Endothelial cell of umbilical vein (primary cell): ENCODE results near the gene SLC26A8. TPM values are rescaled to one million over a fixed set of nuclear protein-coding genes. Genes with fewer than 3 reads are reported as not detected.

Experiments
- BruUV-seq: library from RNA; stranded (reverse); fragments of 400-500 nt; replicated peaks from 2 replicates; lab custom pipeline; 2021; lab: Mats Ljungman, UMichigan
- CTCF ChIA-PET: fragments of 300-600, 350-600 bp; sonication (Branson Sonifier 250); formaldehyde crosslinking; loops from one replicate; lab custom pipeline; 2021; ENCODE audit warnings: antibody characterized with exemption, inconsistent platforms; lab: Charles Lee
- POLR2A ChIA-PET: fragments of 300-600, 350-600 bp; sonication (Branson Sonifier 250); formaldehyde crosslinking; loops from one replicate; lab custom pipeline; 2021; ENCODE audit warnings: antibody characterized with exemption, inconsistent platforms; lab: Charles Lee
- DNase-seq: peaks from one replicate; pipeline ENCODE4 v3.0.0-alpha.2; 2011; ENCODE audit warnings: low read depth, low spot score
- FAIRE-seq: peaks from 2 replicates; lab custom pipeline; 2011; peaks lifted over from hg19 to GRCh38; lab: Jason Lieb, UNC
- H2AFZ ChIP-seq: 2 replicates; pipeline ENCODE4 v1.6.0; 2012; ENCODE audit warnings: low read depth, low read length, control low read depth, inconsistent platforms
- H3K27ac ChIP-seq: 2 replicates; pipeline ENCODE4 v1.5.1; 2011; ENCODE audit warnings: low read depth, mild to moderate bottlenecking, control low read depth, low read length, moderate library complexity; ENCODE audit not compliant: insufficient read depth
- H3K27me3 ChIP-seq, 2 experiments: 2 replicates each; pipeline versions ENCODE4 v1.6.0 to v1.6.1; 2011; ENCODE audit warnings: low read length in 2 of 2, mixed read lengths in 1 of 2; ENCODE audit not compliant: control insufficient read depth in 2 of 2, insufficient read depth in 2 of 2
- H3K36me3 ChIP-seq, 2 experiments: 2 replicates in 1 of 2; 3 replicates in 1 of 2; pipeline ENCODE4 v1.5.1; 2011; ENCODE audit warnings: low read length in 2 of 2, mild to moderate bottlenecking in 1 of 2, moderate library complexity in 1 of 2; ENCODE audit not compliant: control insufficient read depth in 2 of 2, insufficient read depth in 2 of 2; ENCODE audit errors: extremely low read depth in 1 of 2
- H3K4me1 ChIP-seq: 3 replicates; pipeline ENCODE4 v1.5.1; 2011; ENCODE audit warnings: mild to moderate bottlenecking, low read length; ENCODE audit not compliant: control insufficient read depth, insufficient read depth; ENCODE audit errors: extremely low read depth
- H3K4me2 ChIP-seq: 2 replicates; pipeline ENCODE4 v1.6.1; 2011; ENCODE audit warnings: low read length, control low read depth, mixed read lengths; ENCODE audit not compliant: insufficient read depth
- H3K4me3 ChIP-seq, 3 experiments: fragments of 200-600 bp in 1 of 3; sonication (generic), shearing (Covaris generic) in 1 of 3; replicated peaks in 1 of 3; 2 replicates each; pipeline ENCODE4 v1.5.1; 2011 to 2016; ENCODE audit warnings: control low read depth in 3 of 3, low read length in 3 of 3, mild to moderate bottlenecking in 2 of 3, inconsistent platforms in 1 of 3, low read depth in 1 of 3, moderate library complexity in 1 of 3; ENCODE audit not compliant: insufficient read depth in 1 of 3
- H3K79me2 ChIP-seq: 2 replicates; pipeline ENCODE4 v1.6.0; 2012; ENCODE audit warnings: low read length, inconsistent platforms; ENCODE audit not compliant: control insufficient read depth, insufficient read depth
- H3K9ac ChIP-seq: replicated peaks from 2 replicates; pipeline ENCODE3; 2011; ENCODE audit warnings: low read length, control low read depth; ENCODE audit not compliant: insufficient read depth; ENCODE audit errors: extremely low read depth
- H3K9me1 ChIP-seq: replicated peaks from 3 replicates; pipeline ENCODE4 v1.6.0; 2011; ENCODE audit warnings: mild to moderate bottlenecking, low read length; ENCODE audit not compliant: control insufficient read depth, insufficient read depth; ENCODE audit errors: extremely low read depth
- H3K9me3 ChIP-seq: replicated peaks from 2 replicates; pipeline ENCODE4 v1.5.1; 2012; ENCODE audit warnings: low read length, inconsistent platforms; ENCODE audit not compliant: control insufficient read depth, insufficient read depth
- H4K20me1 ChIP-seq: replicated peaks from 2 replicates; pipeline ENCODE3; 2011; ENCODE audit warnings: mild to moderate bottlenecking, low read length; ENCODE audit not compliant: control insufficient read depth, insufficient read depth; ENCODE audit errors: extremely low read depth
- EZH2 ChIP-seq: IDR thresholded peaks from 2 replicates; pipeline ENCODE4 v1.6.1; 2012; ENCODE audit warnings: borderline replicate concordance, low read depth, mild to moderate bottlenecking, moderate library complexity, low read length, inconsistent platforms; ENCODE audit not compliant: severe bottlenecking
- FOS ChIP-seq: IDR thresholded peaks from 2 replicates; pipeline ENCODE4 v1.6.1; 2011; ENCODE audit warnings: mild to moderate bottlenecking, low read length, moderate library complexity, borderline replicate concordance; ENCODE audit not compliant: insufficient read depth
- GATA2 ChIP-seq: IDR thresholded peaks from 2 replicates; pipeline ENCODE4 v1.7.0; 2011; ENCODE audit warnings: low read depth, mild to moderate bottlenecking, moderate library complexity, mixed read lengths, low read length; ENCODE audit not compliant: insufficient read length, insufficient read depth
- JUN ChIP-seq: IDR thresholded peaks from 2 replicates; pipeline ENCODE4 v1.6.1; 2011; ENCODE audit warnings: borderline replicate concordance, low read depth; ENCODE audit not compliant: insufficient read length, insufficient read depth
- MAX ChIP-seq: IDR thresholded peaks from 2 replicates; pipeline ENCODE4 v1.6.1; 2011; ENCODE audit not compliant: insufficient read depth, insufficient read length
- MYC ChIP-seq: IDR thresholded peaks from one replicate; pipeline ENCODE4 v1.6.1; 2011; ENCODE audit warnings: mild to moderate bottlenecking, low read depth, low read length
- POLR2A ChIP-seq: IDR thresholded peaks from 2 replicates; pipeline ENCODE4 v1.6.1; 2012; ENCODE audit warnings: low read depth, mild to moderate bottlenecking, control low read depth, low read length
- POLR2AphosphoS5 ChIP-seq: IDR thresholded peaks from 2 replicates; pipeline ENCODE4 v1.6.1; 2012; ENCODE audit warnings: low read depth, mild to moderate bottlenecking, control low read depth, low read length, moderate library complexity; ENCODE audit not compliant: insufficient read depth
- dilution Hi-C: fragments of 300-500 bp; cut with MboI; formaldehyde crosslinking; loops from one replicate; pipeline ENCODE4 v1.15.0; 2019; ENCODE audit warnings: low sequenced_read_pairs; ENCODE audit not compliant: extremely low pct_ligation_motif_present
- intact Hi-C: fragments of 100-400 bp; cut with micrococcal nuclease; formaldehyde crosslinking; loops from one replicate; pipeline ENCODE4 v1.10.0; 2022
- polyA plus RNA-seq, 4 experiments: library from polyadenylated mRNA; depleted of rRNA in 3 of 4; stranded (reverse) in 3 of 4; unstranded in 1 of 4; fragments of >200 nt; gene quantifications; 2 replicates each; pipeline versions ENCODE4 v1.2.1 to v1.2.3, GENCODE V29; 2011 to 2012; ENCODE audit warnings: missing spikeins in 1 of 4
- total RNA-seq: library from RNA; stranded (reverse); gene quantifications from 2 replicates; pipeline ENCODE4 v1.2.3, GENCODE V29; 2021
- TF ChIP-seq, protein P1 (sequence below), 2 donors: IDR thresholded peaks; 1 replicate in 1 of 2; 2 replicates in 1 of 2; pipeline ENCODE4 v1.5.1; 2011; ENCODE audit warnings: low read length in 2 of 2, mild to moderate bottlenecking in 2 of 2, moderate library complexity in 2 of 2, control low read depth in 1 of 2, inconsistent platforms in 1 of 2, low read depth in 1 of 2; ENCODE audit not compliant: insufficient read depth in 1 of 2; ENCODE audit errors: extremely low read depth in 1 of 2

The SLC26A8 gene
- total and polyA plus RNA-seq, 2 donors (not counting 3 experiments of a cell fraction or from before 2014, with no cell fraction given) = 0.01 TPM; not detected in 1

- ChIA-PET POLR2A (no interaction called here), CTCF (no interaction called here)
- peak; percentile 39 for DNase-seq
- intact Hi-C loops = no loop called here
- Histone ChIP-seq H4K20me1 (no peaks in the 10 kb centered on the region), H3K27me3 (no peaks in the 10 kb centered on the region), H3K9ac (no peak overlapping the region), H3K9me3 (no peaks in the 10 kb centered on the region), H3K4me3 (no peak overlapping the region), H3K79me2 (peaks cover 73% of the 10 kb centered on the region), H3K4me1 (peaks cover 23% of the 10 kb centered on the region), H2AFZ (no peak overlapping the region), H3K4me2 (no peak overlapping the region), H3K36me3 (peaks cover 0 to 5% of the 10 kb centered on the region in 2 experiments), H3K27ac (no peak overlapping the region), H3K9me1 (no peaks in the 10 kb centered on the region)
- FAIRE-seq = peak; percentile 42
- BruUV-seq = no TSS peak
- TF ChIP-seq, protein P1, sequence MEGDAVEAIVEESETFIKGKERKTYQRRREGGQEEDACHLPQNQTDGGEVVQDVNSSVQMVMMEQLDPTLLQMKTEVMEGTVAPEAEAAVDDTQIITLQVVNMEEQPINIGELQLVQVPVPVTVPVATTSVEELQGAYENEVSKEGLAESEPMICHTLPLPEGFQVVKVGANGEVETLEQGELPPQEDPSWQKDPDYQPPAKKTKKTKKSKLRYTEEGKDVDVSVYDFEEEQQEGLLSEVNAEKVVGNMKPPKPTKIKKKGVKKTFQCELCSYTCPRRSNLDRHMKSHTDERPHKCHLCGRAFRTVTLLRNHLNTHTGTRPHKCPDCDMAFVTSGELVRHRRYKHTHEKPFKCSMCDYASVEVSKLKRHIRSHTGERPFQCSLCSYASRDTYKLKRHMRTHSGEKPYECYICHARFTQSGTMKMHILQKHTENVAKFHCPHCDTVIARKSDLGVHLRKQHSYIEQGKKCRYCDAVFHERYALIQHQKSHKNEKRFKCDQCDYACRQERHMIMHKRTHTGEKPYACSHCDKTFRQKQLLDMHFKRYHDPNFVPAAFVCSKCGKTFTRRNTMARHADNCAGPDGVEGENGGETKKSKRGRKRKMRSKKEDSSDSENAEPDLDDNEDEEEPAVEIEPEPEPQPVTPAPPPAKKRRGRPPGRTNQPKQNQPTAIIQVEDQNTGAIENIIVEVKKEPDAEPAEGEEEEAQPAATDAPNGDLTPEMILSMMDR (IDR thresholded peaks at IDR 0.05; ENCODE audit: extremely low read depth in 1 of 2, insufficient read depth in 1 of 2, low read depth in 1 of 2, low read length in 2 of 2) = no peak
- TF ChIP-seq POLR2AphosphoS5 (no peak), MAX (no peak), EZH2 (no peak), POLR2A (no peak), MYC (no peak), GATA2 (no peak), JUN (no peak), FOS (no peak)
- dilution Hi-C loops = no loop called here
Observed at GRCh38 chr6:35914536-35914935, 109.9 kb downstream of the SLC26A8 start.
